Measurements from ENCODE around the gene FLNB.
"Not testable (repeated sequence)": the region's sequence is repeated elsewhere in the genome, so short reads cannot be mapped to it uniquely, and the experiment has no call there.

FLNB gene

GRCh38 chr3:58036293-58037032 is 28.2 kb downstream of the FLNB start:
- no peak for DNase-seq

GRCh38 chr3:58037141-58037910 is 29.1 kb downstream of the FLNB start:
- no peak for DNase-seq

GRCh38 chr3:58038675-58039292 is 30.6 kb downstream of the FLNB start:
- no peak for DNase-seq

GRCh38 chr3:58039601-58040000 is 31.4 kb downstream of the FLNB start:
- DNase-seq = no peak

- DNase-seq = no peak
Measured at GRCh38 chr3:58041182-58041825, 33.1 kb downstream of the FLNB start.

- DNase-seq = no peak
Measured at GRCh38 chr3:58041826-58042324, 33.7 kb downstream of the FLNB start.

- no peak for DNase-seq
Measured at GRCh38 chr3:58042947-58043707, 34.9 kb downstream of the FLNB start.

- no peak for DNase-seq
Measured at GRCh38 chr3:58043933-58044332, 35.7 kb downstream of the FLNB start.

GRCh38 chr3:58044691-58045483 is 36.7 kb downstream of the FLNB start:
- no peak for DNase-seq

GRCh38 chr3:58047826-58048225 is 39.6 kb downstream of the FLNB start:
- no peak for DNase-seq

GRCh38 chr3:58048301-58048700 is 40.1 kb downstream of the FLNB start:
- no peak for DNase-seq

GRCh38 chr3:58049143-58049785 is 41.0 kb downstream of the FLNB start:
- DNase-seq = no peak

GRCh38 chr3:58051196-58051595 is 43.0 kb downstream of the FLNB start:
- no peak for DNase-seq

- not testable (repeated sequence) for DNase-seq
Measured at GRCh38 chr3:58051658-58052261, 43.5 kb downstream of the FLNB start.

- no peak for DNase-seq
Measured at GRCh38 chr3:58052373-58053273, 44.4 kb downstream of the FLNB start.

GRCh38 chr3:58054652-58055051 is 46.4 kb downstream of the FLNB start:
- no peak for DNase-seq

GRCh38 chr3:58055314-58055713 is 47.1 kb downstream of the FLNB start:
- DNase-seq = no peak

- DNase-seq = not testable (repeated sequence)
Measured at GRCh38 chr3:58055891-58056290, 47.7 kb downstream of the FLNB start.
